GM12892 (cell line): Measurements from ENCODE around the gene PEAR1.

Experiments used
- POLR2A ChIP-seq: IDR thresholded peaks from 2 replicates; pipeline ENCODE4 v1.6.1; 2011; ENCODE audit warnings: low read depth, low read length, control low read depth
- POLR2AphosphoS5 ChIP-seq: IDR thresholded peaks from 2 replicates; pipeline ENCODE4 v1.6.1; 2011; ENCODE audit warnings: low read depth, low read length, control low read depth
- TAF1 ChIP-seq: IDR thresholded peaks from 2 replicates; pipeline ENCODE4 v1.6.1; 2011; ENCODE audit warnings: low read depth, mild to moderate bottlenecking, control low read depth, low read length, borderline replicate concordance

DNA sequence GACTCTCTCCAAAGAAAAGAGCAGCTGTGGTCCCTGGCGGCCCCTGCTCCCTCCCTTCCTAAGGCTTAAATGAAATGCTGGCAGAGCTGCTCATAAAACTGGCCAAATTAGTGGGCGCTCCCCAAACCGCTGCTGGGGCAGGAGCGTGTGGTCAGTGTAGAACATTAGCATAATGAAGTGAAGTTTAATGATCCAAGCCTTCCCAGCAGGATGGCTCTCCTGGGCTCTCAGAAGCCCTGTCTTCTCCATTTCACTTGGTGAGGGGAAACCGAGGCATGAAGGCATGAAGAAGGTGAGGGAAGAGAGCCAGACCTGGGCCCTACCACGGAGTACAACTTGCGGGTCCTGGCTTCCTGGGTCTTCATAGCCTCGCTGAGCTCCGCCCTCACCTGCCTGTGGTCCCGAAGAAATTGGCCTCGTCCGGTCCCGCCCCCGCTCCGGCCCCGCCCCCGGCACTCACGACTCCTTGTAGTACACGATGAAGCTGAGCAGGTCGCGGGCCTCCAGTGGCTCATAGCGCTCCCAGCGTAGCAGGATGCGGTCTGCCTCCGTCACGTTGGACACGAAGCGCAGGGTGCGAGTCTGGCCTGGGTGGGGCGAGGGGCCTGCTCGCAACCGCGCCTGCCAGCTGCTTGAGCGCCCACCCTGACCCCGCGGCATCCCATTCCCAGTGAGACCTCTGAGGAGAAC is 44.9 kb upstream of the PEAR1 start:
- no peak for TF ChIP-seq POLR2A
- TF ChIP-seq POLR2AphosphoS5, result no peak
- no peak for TF ChIP-seq TAF1
